Nephron (organoid): ENCODE data around the gene SYK.
"Not testable (repeated sequence)": the region's sequence is repeated elsewhere in the genome, so short reads cannot be mapped to it uniquely, and the experiment has no call there.

Experiments used
- H3K27ac Mint-ChIP-seq, 3 experiments: 2 replicates each; pipeline ENCODE4 v1.8.0; 2020; ENCODE audit warnings: mixed read lengths in 3 of 3, mild to moderate bottlenecking in 2 of 3, moderate library complexity in 1 of 3
- H3K27me3 Mint-ChIP-seq: 2 replicates; pipeline ENCODE4 v1.8.0; 2021; ENCODE audit warnings: low read depth, mild to moderate bottlenecking, moderate library complexity, mixed read lengths
- H3K36me3 Mint-ChIP-seq: 2 replicates; pipeline ENCODE4 v1.8.0; 2020; ENCODE audit warnings: low read depth, mixed read lengths
- H3K4me1 Mint-ChIP-seq: 2 replicates; pipeline ENCODE4 v1.8.0; 2020; ENCODE audit warnings: mixed read lengths
- H3K4me3 Mint-ChIP-seq, 3 experiments: 2 replicates each; pipeline ENCODE4 v1.8.0; 2020; ENCODE audit warnings: mild to moderate bottlenecking in 3 of 3, mixed read lengths in 3 of 3, moderate library complexity in 2 of 3
- H3K9me3 Mint-ChIP-seq: 2 replicates; pipeline ENCODE4 v1.8.0; 2020; ENCODE audit warnings: mixed read lengths
- TF ChIP-seq, protein P1 (sequence below), 3 experiments: fragments of 200-600 bp; sonication (generic); IDR thresholded peaks; one replicate each; pipeline ENCODE4 v1.5.0; 2021; ENCODE audit warnings: antibody characterized with exemption in 3 of 3; ENCODE audit not compliant: unreplicated experiment in 3 of 3

The SYK gene

DNA sequence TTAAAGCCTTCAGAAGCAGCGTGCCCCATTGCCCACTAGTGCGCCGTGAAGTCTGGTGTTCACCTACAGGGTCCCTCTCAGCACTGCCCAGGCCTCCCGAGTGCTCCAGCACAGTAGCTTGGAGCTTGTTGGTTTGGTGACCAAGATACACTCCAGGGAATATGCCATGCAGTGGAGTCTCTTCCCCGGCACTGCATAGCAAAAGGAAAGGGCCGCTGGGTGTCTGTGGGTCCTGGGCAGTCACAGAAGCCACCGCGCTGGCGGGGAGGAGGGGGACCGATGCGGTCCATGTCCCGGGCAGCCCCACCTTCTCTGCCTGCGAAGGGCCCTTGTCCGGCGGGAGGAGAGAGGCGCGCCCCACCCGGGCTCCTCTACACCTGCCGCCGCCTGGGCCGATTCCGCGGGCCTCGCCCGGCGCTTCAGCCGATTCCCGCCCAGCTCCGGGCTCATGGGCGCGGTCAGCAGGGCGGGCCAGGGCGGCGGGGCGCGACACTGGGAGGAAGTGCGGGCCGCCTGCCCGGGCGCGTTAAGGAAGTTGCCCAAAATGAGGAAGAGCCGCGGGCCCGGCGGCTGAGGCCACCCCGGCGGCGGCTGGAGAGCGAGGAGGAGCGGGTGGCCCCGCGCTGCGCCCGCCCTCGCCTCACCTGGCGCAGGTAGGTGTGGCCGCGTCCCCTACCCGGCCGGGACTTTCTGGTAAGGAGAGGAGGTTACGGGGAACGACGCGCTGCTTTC, at the start of gene SYK:
Gene SYK (plus strand): TSS at position 579 of the 732 bp plus-strand sequence. CDS start 42,080 bp downstream, outside the sequence.
- Mint-ChIP-seq H3K27ac (peak within 1 kb of the TSS; percentile 88 to 91 (median 89)), H3K4me1 (peaks cover 33% of the 10 kb centered on the region), H3K4me3 (peak within 1 kb of the TSS; percentile 87 to 89 (median 88)), H3K9me3 (no peaks in the 10 kb centered on the region), H3K27me3 (peaks cover 61% of the 10 kb centered on the region), H3K36me3 (no peaks in the 10 kb centered on the region)
- TF ChIP-seq, protein P1, sequence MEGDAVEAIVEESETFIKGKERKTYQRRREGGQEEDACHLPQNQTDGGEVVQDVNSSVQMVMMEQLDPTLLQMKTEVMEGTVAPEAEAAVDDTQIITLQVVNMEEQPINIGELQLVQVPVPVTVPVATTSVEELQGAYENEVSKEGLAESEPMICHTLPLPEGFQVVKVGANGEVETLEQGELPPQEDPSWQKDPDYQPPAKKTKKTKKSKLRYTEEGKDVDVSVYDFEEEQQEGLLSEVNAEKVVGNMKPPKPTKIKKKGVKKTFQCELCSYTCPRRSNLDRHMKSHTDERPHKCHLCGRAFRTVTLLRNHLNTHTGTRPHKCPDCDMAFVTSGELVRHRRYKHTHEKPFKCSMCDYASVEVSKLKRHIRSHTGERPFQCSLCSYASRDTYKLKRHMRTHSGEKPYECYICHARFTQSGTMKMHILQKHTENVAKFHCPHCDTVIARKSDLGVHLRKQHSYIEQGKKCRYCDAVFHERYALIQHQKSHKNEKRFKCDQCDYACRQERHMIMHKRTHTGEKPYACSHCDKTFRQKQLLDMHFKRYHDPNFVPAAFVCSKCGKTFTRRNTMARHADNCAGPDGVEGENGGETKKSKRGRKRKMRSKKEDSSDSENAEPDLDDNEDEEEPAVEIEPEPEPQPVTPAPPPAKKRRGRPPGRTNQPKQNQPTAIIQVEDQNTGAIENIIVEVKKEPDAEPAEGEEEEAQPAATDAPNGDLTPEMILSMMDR (IDR thresholded peaks at IDR 0.05; ENCODE audit: unreplicated experiment in 3 of 3): no peak

GRCh38 chr9:90755514-90756371, 45.9 kb upstream of the SYK start:
- peaks cover 12% of the 10 kb centered on the region for H3K27me3 Mint-ChIP-seq
- not testable (repeated sequence) for H3K4me3 Mint-ChIP-seq, H3K36me3 Mint-ChIP-seq, H3K4me1 Mint-ChIP-seq, H3K9me3 Mint-ChIP-seq
- peak overlapping the region in 2 of 3 experiments; percentile 14 to 24 for H3K27ac Mint-ChIP-seq
- TF ChIP-seq, protein P1 (IDR thresholded peaks at IDR 0.05; ENCODE audit: unreplicated experiment in 3 of 3): peak; percentile 67 to 73 (median 71)

DNA sequence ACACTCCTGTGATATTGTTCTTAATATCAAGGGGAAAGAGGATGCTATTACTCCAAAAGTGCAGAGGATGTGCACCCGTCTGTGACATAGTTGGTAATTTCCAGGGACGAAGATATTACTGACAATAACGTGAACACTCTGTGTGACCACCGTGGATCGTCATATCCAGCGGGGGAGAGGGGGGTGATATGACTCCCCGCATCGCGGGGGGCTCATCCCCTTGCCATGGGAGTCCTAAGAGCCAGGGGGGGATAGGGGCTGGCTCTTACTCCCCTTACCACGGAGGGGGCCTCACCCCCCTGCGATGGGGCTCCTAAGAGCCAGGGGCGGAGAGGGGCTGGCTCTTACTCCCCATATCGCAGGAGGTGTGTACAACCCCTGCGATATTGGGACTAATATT, 41.0 kb upstream of the SYK start:
- H3K4me3 Mint-ChIP-seq, H3K27ac Mint-ChIP-seq, H3K27me3 Mint-ChIP-seq, H3K4me1 Mint-ChIP-seq, H3K36me3 Mint-ChIP-seq: not testable (repeated sequence)
- peaks cover 29% of the 10 kb centered on the region for H3K9me3 Mint-ChIP-seq

- no peak overlapping the region for H3K27ac Mint-ChIP-seq
These were observed 34.9 kb upstream of the SYK start for GRCh38 chr9:90766731-90767130.

GRCh38 chr9:90767523-90768100, 34.0 kb upstream of the SYK start:
- peaks cover 5% of the 10 kb centered on the region for H3K36me3 Mint-ChIP-seq
- H3K27me3 Mint-ChIP-seq: peaks cover 3% of the 10 kb centered on the region
- TF ChIP-seq, protein P1 (IDR thresholded peaks at IDR 0.05; ENCODE audit: unreplicated experiment in 3 of 3): no peak
- H3K27ac Mint-ChIP-seq: no peak overlapping the region
- H3K4me1 Mint-ChIP-seq: no peaks in the 10 kb centered on the region
- peaks cover 54% of the 10 kb centered on the region for H3K9me3 Mint-ChIP-seq
- H3K4me3 Mint-ChIP-seq: no peak overlapping the region

More at GRCh38 chr9:90766731-90767130, 34.9 kb upstream of the SYK start:
- Mint-ChIP-seq H3K36me3 (peaks cover 5% of the 10 kb centered on the region), H3K9me3 (peaks cover 60% of the 10 kb centered on the region), H3K27me3 (peaks cover 3% of the 10 kb centered on the region), H3K4me1 (no peaks in the 10 kb centered on the region), H3K4me3 (no peak overlapping the region)
- TF ChIP-seq, protein P1 (IDR thresholded peaks at IDR 0.05; ENCODE audit: unreplicated experiment in 3 of 3): no peak

- Mint-ChIP-seq H3K36me3 (peaks cover 2% of the 10 kb centered on the region), H3K4me1 (no peaks in the 10 kb centered on the region), H3K9me3 (peaks cover 43% of the 10 kb centered on the region), H3K4me3 (no peak overlapping the region), H3K27ac (no peak overlapping the region), H3K27me3 (peaks cover 3% of the 10 kb centered on the region)
- TF ChIP-seq, protein P1 (IDR thresholded peaks at IDR 0.05; ENCODE audit: unreplicated experiment in 3 of 3): no peak
These were observed 31.4 kb upstream of the SYK start for GRCh38 chr9:90770182-90770738.
